ENCODE measurements around the gene INS. TPM values are rescaled to one million over a fixed set of nuclear protein-coding genes. Genes with fewer than 3 reads are reported as not detected.

INS gene
- total RNA-seq, 1 experiment from 2014 or later, result not detected

DNA sequence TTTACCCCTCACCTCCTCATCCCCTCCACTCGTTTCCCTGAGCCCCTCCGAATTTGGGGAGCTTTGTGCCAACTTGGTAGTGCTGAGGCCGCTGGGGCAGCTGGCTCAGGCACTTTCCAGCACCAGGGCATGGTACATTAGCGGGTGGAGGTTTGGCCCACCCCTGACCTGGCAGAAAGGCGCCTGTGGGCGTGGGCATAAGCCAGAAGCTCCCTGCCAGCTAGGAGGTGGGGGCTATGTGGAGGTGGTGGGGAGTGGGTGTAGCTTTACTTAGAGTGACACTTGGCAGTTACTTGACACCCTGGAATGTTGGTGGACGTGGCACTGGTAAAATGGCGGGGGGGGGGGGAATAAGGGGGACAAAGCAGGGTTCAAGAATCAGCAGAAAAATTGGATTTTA lies 11.5 kb downstream of the INS start:
- H3K9me3 ChIP-seq (ENCODE audit: control insufficient read depth, low read depth, low read length), result no peaks in the 10 kb centered on the region
- H3T11ph ChIP-seq (ENCODE audit: low read length), result no peak overlapping the region
- Mint-ChIP-seq H3K4me3 (no peak overlapping the region), H3K36me3 (ENCODE audit: insufficient read depth in 1 of 3, low read depth in 3 of 3) (no peaks in the 10 kb centered on the region; a peak in 1 of 7 replicates), H3K9me3 (no peaks in the 10 kb centered on the region; a peak in 1 of 5 replicates), H3K4me1 (peaks cover 21 to 39% of the 10 kb centered on the region in 2 experiments), H3K27me3 (ENCODE audit: low read depth) (peaks cover 73% of the 10 kb centered on the region), H3K27ac (no peak overlapping the region)
- no CpG with 5 or more reads among the region's 8 CpGs for WGBS (ENCODE audit: extremely low coverage, insufficient read length, low lambda C conversion rate)
- H2BK120ac ChIP-seq (ENCODE audit: low read depth, low read length, poor library complexity, severe bottlenecking), result no peak overlapping the region
- no peak overlapping the region for H3K14ac ChIP-seq (ENCODE audit: insufficient read depth, low read length)
- H3K23me2 ChIP-seq (ENCODE audit: insufficient read length, low read depth, low read length, poor library complexity, severe bottlenecking), result no peaks in the 10 kb centered on the region
- no peaks in the 10 kb centered on the region for H3K79me1 ChIP-seq (ENCODE audit: insufficient read depth, low read depth, low read length, poor library complexity, severe bottlenecking)
- H3K79me2 ChIP-seq (ENCODE audit: insufficient read depth, low read length), result no peaks in the 10 kb centered on the region
- H3K56ac ChIP-seq (ENCODE audit: insufficient read length, low read depth, low read length), result no peak overlapping the region
- H3K23ac ChIP-seq (ENCODE audit: insufficient read length, low read depth, low read length), result no peak overlapping the region
- H4K20me1 ChIP-seq (ENCODE audit: control insufficient read depth, insufficient read depth, insufficient read length), result no peaks in the 10 kb centered on the region
- H4K5ac ChIP-seq (ENCODE audit: insufficient read length, low read depth, low read length), result no peak overlapping the region
- H4K8ac ChIP-seq (replicated peaks; ENCODE audit: insufficient read length, low read depth, low read length), result no peak overlapping the region
- no peak overlapping the region for H2AFZ ChIP-seq (ENCODE audit: low read length)
- TF ChIP-seq, protein P1, sequence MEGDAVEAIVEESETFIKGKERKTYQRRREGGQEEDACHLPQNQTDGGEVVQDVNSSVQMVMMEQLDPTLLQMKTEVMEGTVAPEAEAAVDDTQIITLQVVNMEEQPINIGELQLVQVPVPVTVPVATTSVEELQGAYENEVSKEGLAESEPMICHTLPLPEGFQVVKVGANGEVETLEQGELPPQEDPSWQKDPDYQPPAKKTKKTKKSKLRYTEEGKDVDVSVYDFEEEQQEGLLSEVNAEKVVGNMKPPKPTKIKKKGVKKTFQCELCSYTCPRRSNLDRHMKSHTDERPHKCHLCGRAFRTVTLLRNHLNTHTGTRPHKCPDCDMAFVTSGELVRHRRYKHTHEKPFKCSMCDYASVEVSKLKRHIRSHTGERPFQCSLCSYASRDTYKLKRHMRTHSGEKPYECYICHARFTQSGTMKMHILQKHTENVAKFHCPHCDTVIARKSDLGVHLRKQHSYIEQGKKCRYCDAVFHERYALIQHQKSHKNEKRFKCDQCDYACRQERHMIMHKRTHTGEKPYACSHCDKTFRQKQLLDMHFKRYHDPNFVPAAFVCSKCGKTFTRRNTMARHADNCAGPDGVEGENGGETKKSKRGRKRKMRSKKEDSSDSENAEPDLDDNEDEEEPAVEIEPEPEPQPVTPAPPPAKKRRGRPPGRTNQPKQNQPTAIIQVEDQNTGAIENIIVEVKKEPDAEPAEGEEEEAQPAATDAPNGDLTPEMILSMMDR (conservative IDR thresholded peaks at IDR 0.05), result no peak
- no peaks in the 10 kb centered on the region for H3K4me1 ChIP-seq (ENCODE audit: insufficient read depth, low read length)
- H3K18ac ChIP-seq (ENCODE audit: insufficient read length, low read depth, low read length), result no peak overlapping the region
- DNase-seq, result no peak
- H3K27me3 ChIP-seq (ENCODE audit: insufficient read depth, low read length), result peaks cover 38% of the 10 kb centered on the region
- H2AK5ac ChIP-seq (ENCODE audit: insufficient read length, low read length), result no peak overlapping the region
- H3K4me2 ChIP-seq (ENCODE audit: insufficient read depth, insufficient read length, low read length), result no peak overlapping the region
- H4K91ac ChIP-seq (ENCODE audit: insufficient read length, low read depth, low read length), result no peak overlapping the region
- no peak overlapping the region for H2BK20ac ChIP-seq (ENCODE audit: low read depth, low read length, poor library complexity, severe bottlenecking)
- no peak overlapping the region for H2BK15ac ChIP-seq (ENCODE audit: low read depth, low read length)
- H3K9ac ChIP-seq (ENCODE audit: extremely low read depth, insufficient read length, low read length), result no peak overlapping the region
- no peak overlapping the region for H3K4ac ChIP-seq (ENCODE audit: low read depth, low read length)
- H2BK12ac ChIP-seq (ENCODE audit: insufficient read length, low read depth, low read length), result no peak overlapping the region
- H2BK5ac ChIP-seq (ENCODE audit: insufficient read length, low read length), result no peak overlapping the region
- H3K27ac ChIP-seq (ENCODE audit: insufficient read length, low read depth, low read length), result no peak overlapping the region

Measured in H9 (cell line).